ENCODE data around the gene KCNG2. TPM values are rescaled to one million over a fixed set of nuclear protein-coding genes. Genes with fewer than 3 reads are reported as not detected.

The KCNG2 gene
- total and polyA plus RNA-seq, 2 of the 8 experiments (the other 6 are each of a cell fraction or from before 2014, with no cell fraction given), result 0.19 to 0.74 TPM

DNA sequence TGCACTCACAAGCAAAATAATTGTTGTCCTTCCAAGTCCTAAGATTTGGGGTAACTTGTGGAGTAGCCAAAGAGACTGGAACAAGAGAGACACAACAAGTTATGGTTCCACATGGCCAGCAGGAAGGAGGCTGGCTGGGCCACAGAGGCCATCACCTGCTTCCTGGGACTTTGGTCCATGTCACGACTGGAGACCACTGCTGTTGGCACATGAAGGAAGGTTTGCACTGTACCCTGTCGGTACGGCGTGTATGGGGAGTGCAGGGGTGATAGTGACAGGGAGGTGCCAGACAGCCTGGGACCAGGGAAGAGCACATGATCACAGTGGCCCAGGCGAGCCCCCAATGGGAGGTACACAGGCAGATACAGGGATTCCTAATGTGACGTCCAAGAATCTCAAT, 138.2 kb downstream of the KCNG2 start:
- 92% methylated on average over 6 of the region's 6 CpGs; no CpG with 5 or more reads in 1 of the 2 experiments for WGBS, 2 experiments (ENCODE audit: extremely low coverage in 1 of 2, insufficient coverage in 1 of 2, insufficient read length in 1 of 2, insufficient replicate concordance in 2 of 2, low coverage in 1 of 2, low lambda C conversion rate in 2 of 2, missing lambda C conversion rate in 1 of 2)
- no peak overlapping the region for H2BK15ac ChIP-seq (ENCODE audit: low read length)
- no peak overlapping the region for H3K18ac ChIP-seq (ENCODE audit: extremely low read depth, low read length)
- ChIA-PET POLR2A (ENCODE audit: partially characterized antibody) (no interaction called here), CTCF (ENCODE audit: partially characterized antibody) (interaction anchor here (0.6 to 2.7 kb wide), 10 partner anchors 11 to 289 kb away, joined by 3 to 19 read pairs (median 3); no protein-coding TSS in a partner anchor)
- no peaks in the 10 kb centered on the region for H3K4me1 ChIP-seq (replicated peaks in 1 of 4; ENCODE audit: control insufficient read depth in 3 of 4, insufficient read depth in 4 of 4, low read length in 3 of 4)
- H3K4ac ChIP-seq (replicated peaks; ENCODE audit: insufficient read length, low read depth, low read length), result no peak overlapping the region
- no peak overlapping the region for H3K27ac ChIP-seq (ENCODE audit: low read depth, low read length)
- H2AFZ ChIP-seq (ENCODE audit: low read length), result no peak overlapping the region
- H3K36me3 ChIP-seq (ENCODE audit: control insufficient read depth in 2 of 4, insufficient read depth in 4 of 4, low read length in 3 of 4), result no peaks in the 10 kb centered on the region
- peaks cover 0 to 8% of the 10 kb centered on the region in 2 experiments; a peak in 1 of 4 replicates for H3K79me2 ChIP-seq (ENCODE audit: control insufficient read depth in 1 of 2, insufficient read depth in 2 of 2, low read length in 2 of 2)
- H3K23me2 ChIP-seq (ENCODE audit: low read depth, low read length), result no peaks in the 10 kb centered on the region
- H3K23ac ChIP-seq (ENCODE audit: insufficient read length), result no peak overlapping the region
- no peak overlapping the region for H3K14ac ChIP-seq (ENCODE audit: insufficient read length)
- no peak overlapping the region for H3K4me2 ChIP-seq (ENCODE audit: insufficient read depth in 1 of 2, low read depth in 2 of 2, low read length in 2 of 2)
- no peak overlapping the region for H4K91ac ChIP-seq (replicated peaks; ENCODE audit: insufficient read length, low read length)
- no peak overlapping the region for H3K4me3 ChIP-seq (ENCODE audit: extremely low read depth in 1 of 4, insufficient read depth in 2 of 4, low read depth in 3 of 4, low read length in 4 of 4)
- no peak overlapping the region for H2BK5ac ChIP-seq (ENCODE audit: low read depth, low read length)
- no peak overlapping the region for H2BK12ac ChIP-seq (ENCODE audit: low read depth, low read length)
- H2AK5ac ChIP-seq (ENCODE audit: low read depth, low read length), result 0 out of 2 replicates have a peak overlapping the region, but pooled peaks have one; percentile 65
- no peak for DNase-seq (ENCODE audit: low read depth in 1 of 2, low spot score in 2 of 2)
- peaks cover 5% of the 10 kb centered on the region for H3K79me1 ChIP-seq (ENCODE audit: low read depth, low read length)
- no peak overlapping the region for H4K5ac ChIP-seq (ENCODE audit: insufficient read length, low read depth, low read length)
- H2BK120ac ChIP-seq (replicated peaks; ENCODE audit: low read depth, low read length), result no peak overlapping the region
- peaks cover 0 to 4% of the 10 kb centered on the region in 2 experiments for H4K20me1 ChIP-seq (replicated peaks in 1 of 2; ENCODE audit: control insufficient read depth in 1 of 2, insufficient read depth in 2 of 2, low read length in 2 of 2)
- no peak for FAIRE-seq
- H2BK20ac ChIP-seq (ENCODE audit: low read length), result no peak overlapping the region
- no peak overlapping the region for H3K9ac ChIP-seq (replicated peaks in 1 of 4; ENCODE audit: extremely low read depth in 1 of 4, low read depth in 3 of 4, low read length in 3 of 4)
- H3K9me3 ChIP-seq (ENCODE audit: insufficient read depth in 2 of 2, low read depth in 1 of 2, low read length in 1 of 2), result no peaks in the 10 kb centered on the region
- no peak overlapping the region for H3K56ac ChIP-seq (replicated peaks; ENCODE audit: insufficient read length, low read depth, low read length)
- H4K8ac ChIP-seq (ENCODE audit: extremely low read depth, insufficient read depth, low read length), result no peak overlapping the region
- no peaks in the 10 kb centered on the region; a peak in 1 of 7 replicates for H3K27me3 ChIP-seq (replicated peaks in 1 of 4; ENCODE audit: control insufficient read depth in 3 of 4, extremely low read depth in 1 of 4, insufficient read depth in 3 of 4, low read length in 3 of 4)
- TF ChIP-seq POLR2A (IDR thresholded peaks at IDR 0.05; ENCODE audit: control extremely low read depth in 1 of 2, low read depth in 2 of 2, low read length in 2 of 2), result no peak

Data from H1 (cell line).